SU-DHL-6 (cell line): Measurements from ENCODE around the gene NCOA6.

Source experiments
- CTCF ChIP-seq: fragments of 200-600 bp; sonication (generic); IDR thresholded peaks from one replicate; pipeline ENCODE4 v1.5.1; 2017; ENCODE audit warnings: antibody characterized with exemption, mild to moderate bottlenecking, low read length, moderate library complexity; ENCODE audit not compliant: insufficient read depth, poor library complexity, severe bottlenecking
- EZH2phosphoT487 ChIP-seq: fragments of 200-600 bp; sonication (generic), shearing (Covaris generic); conservative IDR thresholded peaks from 2 replicates; pipeline ENCODE4 v1.6.1; 2018; ENCODE audit warnings: mild to moderate bottlenecking, antibody characterized with exemption, low read length, moderate library complexity, mixed read lengths

GRCh38 chr20:34797012-34797995, 28.1 kb downstream of the NCOA6 start:
- TF ChIP-seq CTCF (no peak), EZH2phosphoT487 (no peak)
